HepG2 (cell line): ENCODE data around the gene CYP19A1. TPM values are rescaled to one million over a fixed set of nuclear protein-coding genes. Genes with fewer than 3 reads are reported as not detected.

Experiments
- AKAP8 ChIP-seq: sonication (generic); formaldehyde crosslinking; IDR thresholded peaks from 2 replicates; pipeline ENCODE4 v1.5.1; 2020; ENCODE audit warnings: mild to moderate bottlenecking, missing genetic modification reagents
- BHLHE40 ChIP-seq: IDR thresholded peaks from 2 replicates; pipeline ENCODE4 v1.6.1; 2011; ENCODE audit warnings: low read length, improper control_type of control experiment
- EHMT2 ChIP-seq: fragments of 200-600 bp; sonication (generic); IDR thresholded peaks from 2 replicates; pipeline ENCODE4 v1.7.0; 2017; ENCODE audit warnings: antibody characterized with exemption, low read depth, low read length, borderline replicate concordance
- ESRRA ChIP-seq: sonication (generic); formaldehyde crosslinking; IDR thresholded peaks from 2 replicates; pipeline ENCODE4 v1.5.1; 2020; ENCODE audit warnings: mild to moderate bottlenecking, low read depth, missing genetic modification reagents
- MEIS1 ChIP-seq: sonication (generic); formaldehyde crosslinking; IDR thresholded peaks from 2 replicates; pipeline ENCODE4 v1.9.0; 2021; ENCODE audit warnings: mild to moderate bottlenecking, missing genetic modification reagents, moderate library complexity, borderline replicate concordance
- POLR2AphosphoS5 ChIP-seq: IDR thresholded peaks from 2 replicates; pipeline ENCODE4 v1.6.1; 2012; ENCODE audit warnings: low read depth, low read length
- RARG ChIP-seq: sonication (generic); formaldehyde crosslinking; IDR thresholded peaks from 2 replicates; pipeline ENCODE4 v1.4.0; 2020; ENCODE audit warnings: low read depth, mild to moderate bottlenecking, missing genetic modification reagents
- ZFP36L1 ChIP-seq: sonication (generic); formaldehyde crosslinking; IDR thresholded peaks from 2 replicates; pipeline ENCODE4 v1.8.0; 2022; ENCODE audit warnings: mild to moderate bottlenecking, missing genetic modification reagents, moderate library complexity
- ZFY ChIP-seq: sonication (generic); formaldehyde crosslinking; IDR thresholded peaks from 2 replicates; pipeline ENCODE4 v1.4.0; 2020; ENCODE audit warnings: missing genetic modification reagents
- ZMYM3 ChIP-seq: sonication (generic); formaldehyde crosslinking; IDR thresholded peaks from 2 replicates; pipeline ENCODE4 v1.5.1; 2020; ENCODE audit warnings: mild to moderate bottlenecking, missing genetic modification reagents
- ZNF10 ChIP-seq: sonication (generic); formaldehyde crosslinking; IDR thresholded peaks from 2 replicates; pipeline ENCODE4 v1.4.0; 2020; ENCODE audit warnings: mild to moderate bottlenecking, low read depth, missing genetic modification reagents, borderline replicate concordance
- ZNF451 ChIP-seq: sonication (generic); formaldehyde crosslinking; IDR thresholded peaks from 2 replicates; pipeline ENCODE4 v1.5.0; 2020; ENCODE audit warnings: mild to moderate bottlenecking, missing genetic modification reagents
- ZNF547 ChIP-seq: sonication (generic); formaldehyde crosslinking; IDR thresholded peaks from 2 replicates; pipeline ENCODE4 v1.5.1; 2020; ENCODE audit warnings: mild to moderate bottlenecking, missing genetic modification reagents
- ZNF550 ChIP-seq: sonication (generic); formaldehyde crosslinking; IDR thresholded peaks from 2 replicates; pipeline ENCODE4 v1.4.0; 2020; ENCODE audit warnings: mild to moderate bottlenecking, missing genetic modification reagents, borderline replicate concordance
- ZNF557 ChIP-seq: sonication (generic); formaldehyde crosslinking; IDR thresholded peaks from 2 replicates; pipeline ENCODE4 v1.4.0; 2020; ENCODE audit warnings: missing genetic modification reagents
- ZNF670 ChIP-seq: sonication (generic); formaldehyde crosslinking; IDR thresholded peaks from 2 replicates; pipeline ENCODE4 v1.8.0; 2022; ENCODE audit warnings: mild to moderate bottlenecking, missing genetic modification reagents, borderline replicate concordance
- ZNF782 ChIP-seq: sonication (generic); formaldehyde crosslinking; IDR thresholded peaks from 2 replicates; pipeline ENCODE4 v1.4.0; 2020; ENCODE audit warnings: missing genetic modification reagents, mild to moderate bottlenecking, borderline replicate concordance
- ZSCAN31 ChIP-seq: sonication (generic); formaldehyde crosslinking; IDR thresholded peaks from 2 replicates; pipeline ENCODE4 v1.5.0; 2020; ENCODE audit warnings: low read depth, mild to moderate bottlenecking, missing genetic modification reagents
- polyA plus RNA-seq, 8 experiments: library from polyadenylated mRNA; depleted of rRNA in 3 of 8; stranded (reverse) in 7 of 8; unstranded in 1 of 8; fragments of >200 nt; fragmentation: Illumina TruSeq in 4 of 8; extraction: Trizol in 4 of 8; gene quantifications; 2 replicates each; pipeline versions ENCODE4 v1.2.1 to v1.2.3, GENCODE V29; 2011 to 2016; ENCODE audit warnings: low read depth in 4 of 8, missing spikeins in 1 of 8, mixed read lengths in 1 of 8; ENCODE audit not compliant: insufficient read depth in 1 of 8
- total RNA-seq, 5 experiments: library from RNA; depleted of rRNA; stranded (reverse); fragments of >200 nt; fragmentation: Illumina TruSeq; extraction: Trizol; gene quantifications; 2 replicates each; pipeline ENCODE4 v1.2.3, GENCODE V29; 2016; ENCODE audit warnings: low read depth in 1 of 5
- TF ChIP-seq, protein P1 (sequence below): IDR thresholded peaks from 2 replicates; pipeline ENCODE4 v1.6.1; 2012; ENCODE audit warnings: inconsistent platforms
- TF ChIP-seq, protein P2 (sequence below): sonication (generic); formaldehyde crosslinking; IDR thresholded peaks from 2 replicates; pipeline ENCODE4 v1.4.0; 2020; ENCODE audit warnings: missing genetic modification reagents
- TF ChIP-seq, protein P3 (sequence below): sonication (generic); formaldehyde crosslinking; IDR thresholded peaks from 2 replicates; pipeline ENCODE4 v1.4.0; 2020; ENCODE audit warnings: mild to moderate bottlenecking, missing genetic modification reagents

The CYP19A1 gene
- total and polyA plus RNA-seq, 2 of the 13 experiments (the other 11 are each of a cell fraction or from before 2014, with no cell fraction given), result 10.9 to 23.0 TPM

- TF ChIP-seq, protein P1, sequence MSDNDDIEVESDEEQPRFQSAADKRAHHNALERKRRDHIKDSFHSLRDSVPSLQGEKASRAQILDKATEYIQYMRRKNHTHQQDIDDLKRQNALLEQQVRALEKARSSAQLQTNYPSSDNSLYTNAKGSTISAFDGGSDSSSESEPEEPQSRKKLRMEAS, result peak; percentile 78
- TF ChIP-seq ZNF10 (CRISPR knock-in tag), result no peak
- TF ChIP-seq ZNF451, result peak; percentile 68; the same call in 1 of the 2 replicates
- TF ChIP-seq ZNF670 (CRISPR knock-in tag), result no peak
- peak; percentile 32; the same call in 1 of the 2 replicates for TF ChIP-seq POLR2AphosphoS5
- TF ChIP-seq ZFP36L1, result no peak
- TF ChIP-seq AKAP8, result no peak
- TF ChIP-seq ZNF782, result no peak
- no peak for TF ChIP-seq RARG (CRISPR knock-in tag)
- TF ChIP-seq BHLHE40, result no peak; the same call in 1 of the 2 replicates
- TF ChIP-seq ZSCAN31 (CRISPR knock-in tag), result no peak
- TF ChIP-seq, protein P2, sequence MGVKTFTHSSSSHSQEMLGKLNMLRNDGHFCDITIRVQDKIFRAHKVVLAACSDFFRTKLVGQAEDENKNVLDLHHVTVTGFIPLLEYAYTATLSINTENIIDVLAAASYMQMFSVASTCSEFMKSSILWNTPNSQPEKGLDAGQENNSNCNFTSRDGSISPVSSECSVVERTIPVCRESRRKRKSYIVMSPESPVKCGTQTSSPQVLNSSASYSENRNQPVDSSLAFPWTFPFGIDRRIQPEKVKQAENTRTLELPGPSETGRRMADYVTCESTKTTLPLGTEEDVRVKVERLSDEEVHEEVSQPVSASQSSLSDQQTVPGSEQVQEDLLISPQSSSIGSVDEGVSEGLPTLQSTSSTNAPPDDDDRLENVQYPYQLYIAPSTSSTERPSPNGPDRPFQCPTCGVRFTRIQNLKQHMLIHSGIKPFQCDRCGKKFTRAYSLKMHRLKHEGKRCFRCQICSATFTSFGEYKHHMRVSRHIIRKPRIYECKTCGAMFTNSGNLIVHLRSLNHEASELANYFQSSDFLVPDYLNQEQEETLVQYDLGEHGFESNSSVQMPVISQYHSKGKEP (CRISPR knock-in tag), result no peak
- TF ChIP-seq ZFY (CRISPR knock-in tag), result peak; percentile 67
- no peak for TF ChIP-seq MEIS1 (CRISPR knock-in tag)
- 0 out of 2 replicates have a peak, but pooled peaks have one; percentile 59 for TF ChIP-seq ZNF547 (CRISPR knock-in tag)
- peak; percentile 87 for TF ChIP-seq ZMYM3 (CRISPR knock-in tag)
- TF ChIP-seq ZNF550 (CRISPR knock-in tag), result no peak
- no peak; the same call in 1 of the 2 replicates for TF ChIP-seq ZNF557 (CRISPR knock-in tag)
- TF ChIP-seq EHMT2, result peak; percentile 93
- TF ChIP-seq, protein P3, sequence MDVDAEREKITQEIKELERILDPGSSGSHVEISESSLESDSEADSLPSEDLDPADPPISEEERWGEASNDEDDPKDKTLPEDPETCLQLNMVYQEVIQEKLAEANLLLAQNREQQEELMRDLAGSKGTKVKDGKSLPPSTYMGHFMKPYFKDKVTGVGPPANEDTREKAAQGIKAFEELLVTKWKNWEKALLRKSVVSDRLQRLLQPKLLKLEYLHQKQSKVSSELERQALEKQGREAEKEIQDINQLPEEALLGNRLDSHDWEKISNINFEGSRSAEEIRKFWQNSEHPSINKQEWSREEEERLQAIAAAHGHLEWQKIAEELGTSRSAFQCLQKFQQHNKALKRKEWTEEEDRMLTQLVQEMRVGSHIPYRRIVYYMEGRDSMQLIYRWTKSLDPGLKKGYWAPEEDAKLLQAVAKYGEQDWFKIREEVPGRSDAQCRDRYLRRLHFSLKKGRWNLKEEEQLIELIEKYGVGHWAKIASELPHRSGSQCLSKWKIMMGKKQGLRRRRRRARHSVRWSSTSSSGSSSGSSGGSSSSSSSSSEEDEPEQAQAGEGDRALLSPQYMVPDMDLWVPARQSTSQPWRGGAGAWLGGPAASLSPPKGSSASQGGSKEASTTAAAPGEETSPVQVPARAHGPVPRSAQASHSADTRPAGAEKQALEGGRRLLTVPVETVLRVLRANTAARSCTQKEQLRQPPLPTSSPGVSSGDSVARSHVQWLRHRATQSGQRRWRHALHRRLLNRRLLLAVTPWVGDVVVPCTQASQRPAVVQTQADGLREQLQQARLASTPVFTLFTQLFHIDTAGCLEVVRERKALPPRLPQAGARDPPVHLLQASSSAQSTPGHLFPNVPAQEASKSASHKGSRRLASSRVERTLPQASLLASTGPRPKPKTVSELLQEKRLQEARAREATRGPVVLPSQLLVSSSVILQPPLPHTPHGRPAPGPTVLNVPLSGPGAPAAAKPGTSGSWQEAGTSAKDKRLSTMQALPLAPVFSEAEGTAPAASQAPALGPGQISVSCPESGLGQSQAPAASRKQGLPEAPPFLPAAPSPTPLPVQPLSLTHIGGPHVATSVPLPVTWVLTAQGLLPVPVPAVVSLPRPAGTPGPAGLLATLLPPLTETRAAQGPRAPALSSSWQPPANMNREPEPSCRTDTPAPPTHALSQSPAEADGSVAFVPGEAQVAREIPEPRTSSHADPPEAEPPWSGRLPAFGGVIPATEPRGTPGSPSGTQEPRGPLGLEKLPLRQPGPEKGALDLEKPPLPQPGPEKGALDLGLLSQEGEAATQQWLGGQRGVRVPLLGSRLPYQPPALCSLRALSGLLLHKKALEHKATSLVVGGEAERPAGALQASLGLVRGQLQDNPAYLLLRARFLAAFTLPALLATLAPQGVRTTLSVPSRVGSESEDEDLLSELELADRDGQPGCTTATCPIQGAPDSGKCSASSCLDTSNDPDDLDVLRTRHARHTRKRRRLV (CRISPR knock-in tag), result no peak
- no peak for TF ChIP-seq ESRRA (CRISPR knock-in tag)
Measured at GRCh38 chr15:51314391-51315337, 23.7 kb downstream of the CYP19A1 start (continued).
